ENCODE results near the gene CFAP44. TPM values are rescaled to one million over a fixed set of nuclear protein-coding genes. Genes with fewer than 3 reads are reported as not detected.

CFAP44 gene
- total and polyA plus RNA-seq, 2 of the 4 experiments (the other 2 are of a cell fraction): 0.90 to 1.7 TPM

GRCh38 chr3:113461488-113461887 is 20.2 kb upstream of the CFAP44 start:
- Histone ChIP-seq H3K14ac (replicated peaks; ENCODE audit: low read depth, low read length) (no peak overlapping the region), H3K9me3 (ENCODE audit: control insufficient read depth, insufficient read depth, low read length) (no peaks in the 10 kb centered on the region), H3K27me3 (ENCODE audit: control insufficient read depth, insufficient read depth, low read length) (no peaks in the 10 kb centered on the region), H4K91ac (ENCODE audit: insufficient read depth, low read depth, low read length) (no peak overlapping the region), H3K4me1 (ENCODE audit: control insufficient read depth, insufficient read depth, low read length) (no peaks in the 10 kb centered on the region), H4K5ac (ENCODE audit: low read depth, low read length) (no peak overlapping the region), H3K18ac (ENCODE audit: low read depth, low read length) (no peak overlapping the region), H2AK5ac (ENCODE audit: low read depth, low read length) (no peak overlapping the region), H3K36me3 (ENCODE audit: control insufficient read depth, insufficient read depth, low read length) (peaks cover 7% of the 10 kb centered on the region), H3K79me1 (ENCODE audit: low read depth in 1 of 2, low read length in 2 of 2) (no peaks in the 10 kb centered on the region), H3K23ac (ENCODE audit: low read depth, low read length) (no peak overlapping the region), H2BK5ac (ENCODE audit: low read depth, low read length, poor library complexity, severe bottlenecking) (no peak overlapping the region), H2AK9ac (replicated peaks; ENCODE audit: low read depth, low read length, poor library complexity) (no peak overlapping the region), H3K9me1 (ENCODE audit: insufficient read depth, low read length) (no peaks in the 10 kb centered on the region), H3K4me2 (ENCODE audit: low read depth, low read length) (no peak overlapping the region), H4K20me1 (ENCODE audit: insufficient read depth, low read length) (no peaks in the 10 kb centered on the region), H2BK120ac (ENCODE audit: low read depth, low read length) (no peak overlapping the region), H2BK20ac (ENCODE audit: low read depth, low read length) (no peak overlapping the region), H4K8ac (ENCODE audit: low read depth in 2 of 2, low read length in 2 of 2) (no peak overlapping the region), H3K56ac (ENCODE audit: extremely low read depth, insufficient read depth, low read length) (no peak overlapping the region), H3K4ac (ENCODE audit: low read depth, low read length) (no peak overlapping the region), H2AFZ (replicated peaks; ENCODE audit: low read length, poor library complexity) (no peak overlapping the region), H3K9ac (ENCODE audit: low read depth, low read length) (no peak overlapping the region), H3K27ac (ENCODE audit: insufficient read depth, low read length) (no peak overlapping the region), H3K4me3 (ENCODE audit: insufficient read depth, low read depth, low read length) (no peak overlapping the region), H2BK15ac (ENCODE audit: low read depth, low read length) (no peak overlapping the region)
- dilution Hi-C loops (cut with HindIII; ENCODE audit: low sequenced_read_pairs, unreplicated experiment): no loop called here
- no TSS peak for BruUV-seq (replicated peaks)
- no peak for TF ChIP-seq USF2 (IDR thresholded peaks at IDR 0.05; ENCODE audit: low read depth, low read length)
- no peak for TF ChIP-seq BHLHE40 (IDR thresholded peaks at IDR 0.05; ENCODE audit: low read depth, low read length)
- TF ChIP-seq CTCF (conservative IDR thresholded peaks at IDR 0.05; ENCODE audit: low read depth, low read length): no peak
- TF ChIP-seq ELK1 (IDR thresholded peaks at IDR 0.05; ENCODE audit: borderline replicate concordance, low read depth, low read length): no peak
- no peak for TF ChIP-seq NFE2L2 (IDR thresholded peaks at IDR 0.05; ENCODE audit: low read depth, low read length)
- no peak for TF ChIP-seq POLR2A (IDR thresholded peaks at IDR 0.05; ENCODE audit: low read depth, low read length)
- no peak for TF ChIP-seq CHD1 (IDR thresholded peaks at IDR 0.05; ENCODE audit: low read depth, low read length)
- no peak for TF ChIP-seq RAD21 (IDR thresholded peaks at IDR 0.05; ENCODE audit: low read length)
- TF ChIP-seq MAFK (IDR thresholded peaks at IDR 0.05; ENCODE audit: low read depth, low read length): no peak
- TF ChIP-seq SMC3 (IDR thresholded peaks at IDR 0.05; ENCODE audit: low read depth, low read length): no peak
- TF ChIP-seq MAZ (IDR thresholded peaks at IDR 0.05; ENCODE audit: borderline replicate concordance, low read depth, low read length): no peak
- no peak for TF ChIP-seq MXI1 (IDR thresholded peaks at IDR 0.05; ENCODE audit: borderline replicate concordance, low read depth, low read length)
- intact Hi-C loops (cut with micrococcal nuclease): no loop called here
- ChIA-PET CTCF (no interaction called here), POLR2A (ENCODE audit: unreplicated experiment) (no interaction called here)
- ATAC-seq (ENCODE audit: low read depth): no peak
- no peak for DNase-seq
- in situ Hi-C loops (cut with MboI; ENCODE audit: low sequenced_read_pairs): no loop called here

Measured in IMR-90 (cell line).